GM12878 (cell line): ENCODE measurements around the gene SEMA3D. TPM values are rescaled to one million over a fixed set of nuclear protein-coding genes. Genes with fewer than 3 reads are reported as not detected.

ENCODE experiments used
- ATAC-seq: fragments of 200-7000 bp; cut with Tn5 transposase; 3 replicates; pipeline ENCODE4 v1.9.1; 2020; ENCODE audit warnings: mild to moderate bottlenecking, moderate library complexity
- BruUV-seq: library from RNA; stranded (reverse); fragments of 400-500 nt; replicated peaks from 2 replicates; lab custom pipeline; 2021; lab: Mats Ljungman, UMichigan
- CTCF ChIA-PET: fragments of 300-600 bp; sonication (Branson Sonifier 250); formaldehyde crosslinking; extraction: SDS; loops from one replicate; lab custom pipeline; 2021; ENCODE audit warnings: inconsistent platforms; lab: Yijun Ruan, JAX
- POLR2A ChIA-PET: fragments of 350-600 bp; formaldehyde crosslinking; extraction: SDS; loops from one replicate; lab custom pipeline; 2021; ENCODE audit warnings: inconsistent platforms; lab: Charles Lee
- RAD21 ChIA-PET: fragments of 300-600 bp; sonication (Branson Sonifier 250); formaldehyde crosslinking; loops from one replicate; lab custom pipeline; 2023; ENCODE audit warnings: antibody characterized with exemption; ENCODE audit not compliant: unreplicated experiment; lab: Charles Lee
- SMC1A ChIA-PET: fragments of 300-600 bp; sonication (Branson Sonifier 250); formaldehyde crosslinking; loops from one replicate; lab custom pipeline; 2023; ENCODE audit not compliant: unreplicated experiment, uncharacterized antibody; lab: Charles Lee
- DNase-seq: peaks from one replicate; pipeline ENCODE4 v3.0.0-alpha.2; 2011; ENCODE audit warnings: low read depth, low spot score
- FAIRE-seq: peaks from 3 replicates; lab custom pipeline; 2011; peaks lifted over from hg19 to GRCh38; lab: Jason Lieb, UNC
- H2AFZ ChIP-seq: 2 replicates; pipeline ENCODE4 v1.6.0; 2011; ENCODE audit warnings: low read depth, low read length, control low read depth; ENCODE audit not compliant: control insufficient read depth
- H3K27ac ChIP-seq: 2 replicates; pipeline ENCODE4 v1.5.1; 2011; ENCODE audit warnings: control low read depth; ENCODE audit not compliant: control insufficient read depth, insufficient read depth
- H3K27me3 ChIP-seq, 2 experiments: replicated peaks in 1 of 2; 2 replicates each; pipeline versions ENCODE4 v1.6.0 to v1.6.1; 2011; ENCODE audit warnings: low read length in 1 of 2; ENCODE audit not compliant: control insufficient read depth in 2 of 2, insufficient read depth in 2 of 2
- H3K36me3 ChIP-seq, 2 experiments: 2 replicates each; pipeline ENCODE4 v1.5.1; 2011; ENCODE audit warnings: low read length in 1 of 2; ENCODE audit not compliant: control insufficient read depth in 2 of 2, insufficient read depth in 2 of 2
- H3K4me1 ChIP-seq: 2 replicates; pipeline ENCODE4 v1.6.1; 2011; ENCODE audit warnings: mild to moderate bottlenecking, low read length, moderate library complexity, mixed read lengths; ENCODE audit not compliant: control insufficient read depth, insufficient read depth
- H3K4me2 ChIP-seq: 2 replicates; pipeline ENCODE4 v1.6.0; 2011; ENCODE audit warnings: control low read depth; ENCODE audit not compliant: control insufficient read depth, insufficient read depth
- H3K4me3 ChIP-seq: fragments of 200-600 bp; sonication (generic); 2 replicates; pipeline ENCODE4 v1.5.1; 2016
- H3K79me2 ChIP-seq: 2 replicates; pipeline ENCODE4 v1.6.0; 2011; ENCODE audit warnings: low read length; ENCODE audit not compliant: control insufficient read depth, insufficient read depth
- H3K9ac ChIP-seq: 2 replicates; pipeline ENCODE4 v1.8.0; 2011; ENCODE audit warnings: low read length, control low read depth, mixed read lengths; ENCODE audit not compliant: control insufficient read depth, insufficient read depth
- H3K9me3 ChIP-seq: replicated peaks from 3 replicates; pipeline ENCODE4 v1.5.1; 2011; ENCODE audit warnings: mild to moderate bottlenecking, low read length; ENCODE audit not compliant: control insufficient read depth, insufficient read depth
- H4K20me1 ChIP-seq: 2 replicates; pipeline ENCODE4 v1.6.0; 2011; ENCODE audit not compliant: control insufficient read depth, insufficient read depth
- ATF7 ChIP-seq: fragments of 450-650 bp; IDR thresholded peaks from 2 replicates; pipeline ENCODE4 v1.6.1; 2016; ENCODE audit warnings: low read depth, mild to moderate bottlenecking
- BRCA1 ChIP-seq: IDR thresholded peaks from 2 replicates; pipeline ENCODE4 v1.6.1; 2011; ENCODE audit warnings: low read depth, low read length, improper control_type of control experiment
- CREM ChIP-seq: IDR thresholded peaks from 2 replicates; pipeline ENCODE4 v1.6.1; 2014; ENCODE audit warnings: antibody characterized with exemption, low read depth
- EED ChIP-seq: sonication (generic); IDR thresholded peaks from 2 replicates; pipeline ENCODE4 v1.6.1; 2016; ENCODE audit warnings: antibody characterized with exemption, low read depth
- GATAD2B ChIP-seq: fragments of 450-650 bp; conservative IDR thresholded peaks from 2 replicates; pipeline ENCODE4 v1.6.1; 2017; ENCODE audit warnings: low read depth, mild to moderate bottlenecking, moderate library complexity
- KDM1A ChIP-seq: fragments of 200-600 bp; sonication (generic); IDR thresholded peaks from 2 replicates; pipeline ENCODE4 v1.6.1; 2016; ENCODE audit warnings: borderline replicate concordance
- MEF2A ChIP-seq: IDR thresholded peaks from 2 replicates; pipeline ENCODE4 v1.6.1; 2011; ENCODE audit warnings: low read depth, mild to moderate bottlenecking, low read length, moderate library complexity; ENCODE audit not compliant: insufficient read depth
- MTA2 ChIP-seq: fragments of 450-650 bp; IDR thresholded peaks from 2 replicates; pipeline ENCODE4 v1.6.1; 2016; ENCODE audit warnings: low read depth, mild to moderate bottlenecking, moderate library complexity
- NR2C1 ChIP-seq: fragments of 450-650 bp; IDR thresholded peaks from 2 replicates; pipeline ENCODE4 v1.6.1; 2017; ENCODE audit warnings: antibody characterized with exemption, mild to moderate bottlenecking, moderate library complexity
- NR2C2 ChIP-seq: IDR thresholded peaks from 2 replicates; pipeline ENCODE4 v1.6.1; 2011; ENCODE audit warnings: borderline replicate concordance, low read depth; ENCODE audit not compliant: control insufficient read depth, insufficient read length
- NRF1 ChIP-seq: conservative IDR thresholded peaks from 2 replicates; pipeline ENCODE4 v1.6.1; 2011; ENCODE audit warnings: mild to moderate bottlenecking, low read depth, low read length, improper control_type of control experiment
- SPI1 ChIP-seq: IDR thresholded peaks from 2 replicates; pipeline ENCODE4 v1.6.1; 2011; ENCODE audit warnings: low read depth, mild to moderate bottlenecking, low read length, moderate library complexity, borderline replicate concordance; ENCODE audit not compliant: insufficient read depth
- TCF7 ChIP-seq: IDR thresholded peaks from 2 replicates; pipeline ENCODE4 v1.6.1; 2014; ENCODE audit warnings: antibody characterized with exemption, borderline replicate concordance
- YBX1 ChIP-seq: fragments of 450-650 bp; IDR thresholded peaks from 2 replicates; pipeline ENCODE4 v1.6.1; 2016; ENCODE audit warnings: antibody characterized with exemption
- WGBS: methylation state at CpG from one replicate; pipeline ENCODE4 v1.1.6; 2016; ENCODE audit warnings: low lambda C conversion rate; ENCODE audit not compliant: insufficient replicate concordance, insufficient coverage; ENCODE audit errors: missing lambda C conversion rate; 5-methylcytosine and 5-hydroxymethylcytosine counted together
- in situ Hi-C: fragments of 300-500 bp; cut with MboI; formaldehyde crosslinking; loops from 9 replicates; pipeline ENCODE4 v1.14.3; 2018; ENCODE audit warnings: mixed read lengths
- intact Hi-C: fragments of 100-400 bp; cut with micrococcal nuclease; formaldehyde crosslinking; loops from one replicate; pipeline ENCODE4 v1.14.2; 2022; ENCODE audit not compliant: unreplicated experiment
- polyA plus RNA-seq, 11 experiments: library from polyadenylated mRNA; depleted of rRNA in 4 of 11; unstranded in 6 of 11; stranded (reverse) in 5 of 11; fragments of >200 nt; fragmentation: Nextera tagmentation in 4 of 11; fragmentation: Illumina TruSeq in 1 of 11; extraction: Ambion mirVana in 4 of 11; extraction: Trizol in 1 of 11; gene quantifications; 1 replicate in 1 of 11; 2 replicates in 10 of 11; pipeline versions ENCODE4 v1.2.1 to v1.2.3, GENCODE V29; 2011 to 2016; ENCODE audit warnings: inconsistent platforms in 2 of 11, missing spikeins in 2 of 11, low read depth in 1 of 11
- total RNA-seq, 4 experiments: library from RNA; depleted of rRNA in 3 of 4; stranded (reverse); fragments of >200 nt in 3 of 4; fragmentation: Illumina TruSeq in 1 of 4; extraction: Trizol in 1 of 4; gene quantifications; 2 replicates each; pipeline versions ENCODE4 v1.2.1 to v1.2.3, GENCODE V29; 2013 to 2021
- TF ChIP-seq, protein P1 (sequence below): fragments of 450-650 bp; formaldehyde crosslinking; IDR thresholded peaks from 2 replicates; pipeline ENCODE4 v1.4.0; 2020; ENCODE audit warnings: mild to moderate bottlenecking, moderate library complexity
- TF ChIP-seq, protein P2 (sequence below): fragments of 450-650 bp; IDR thresholded peaks from 2 replicates; pipeline ENCODE4 v1.6.1; 2017; ENCODE audit warnings: borderline replicate concordance
- TF ChIP-seq, protein P3 (sequence below): IDR thresholded peaks from 2 replicates; pipeline ENCODE4 v1.6.1; 2011; ENCODE audit warnings: borderline replicate concordance, low read depth, mild to moderate bottlenecking, moderate library complexity, mixed read lengths, low read length; ENCODE audit not compliant: insufficient read depth; ENCODE audit errors: extremely low read length

The SEMA3D gene
- total and polyA plus RNA-seq, 10 of the 15 experiments (the other 5 are each of a cell fraction or from before 2014, with no cell fraction given) = 0.04 TPM; not detected in 9

DNA sequence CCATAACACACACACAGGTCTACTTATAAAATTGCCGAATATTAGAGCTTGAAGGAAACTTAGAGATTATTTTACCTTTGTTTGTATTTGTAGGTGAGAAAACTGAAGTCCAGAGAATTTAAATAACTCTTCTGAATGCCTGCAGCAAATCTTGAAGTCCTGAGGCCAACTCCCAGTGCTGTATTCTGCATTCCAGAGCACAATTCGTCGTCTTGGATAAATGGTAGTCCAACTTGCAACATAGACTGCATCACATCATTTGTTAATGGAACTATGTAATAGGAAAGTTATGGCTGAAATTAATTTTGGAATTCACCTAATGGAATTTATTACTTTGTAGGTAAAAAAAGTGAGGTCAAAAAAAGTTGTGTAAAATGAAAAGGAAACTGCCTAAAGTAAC is 37.3 kb upstream of the SEMA3D start:
- intact Hi-C loops = loop anchor here (10.0 kb wide), 1 partner anchor 61 kb away; no protein-coding TSS in a partner anchor

DNA sequence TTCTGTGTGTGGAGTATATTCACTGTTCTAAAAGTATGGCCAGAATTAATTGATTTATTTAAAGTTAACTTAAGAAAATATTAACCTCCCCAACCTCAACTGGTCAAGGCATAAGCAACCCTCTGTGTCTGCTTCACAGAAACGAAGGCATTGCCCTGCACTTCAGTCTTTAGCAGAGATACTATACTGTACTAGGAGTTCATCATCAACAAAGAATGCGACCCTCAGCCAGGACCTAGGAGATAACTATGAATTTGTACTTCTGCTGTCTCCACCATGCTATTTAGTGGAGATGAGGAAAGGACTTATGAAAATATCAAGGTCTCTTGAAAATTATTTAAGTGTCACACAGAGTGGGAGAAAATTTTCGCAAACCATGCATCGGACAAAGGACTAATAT is 35.7 kb upstream of the SEMA3D start:
- DNase-seq = no peak
- Histone ChIP-seq H3K4me1 (no peaks in the 10 kb centered on the region), H3K27me3 (no peaks in the 10 kb centered on the region), H3K4me3 (no peak overlapping the region), H4K20me1 (no peaks in the 10 kb centered on the region), H3K79me2 (no peaks in the 10 kb centered on the region), H3K9ac (no peak overlapping the region), H3K27ac (no peak overlapping the region), H3K9me3 (no peaks in the 10 kb centered on the region), H2AFZ (no peak overlapping the region), H3K4me2 (no peak overlapping the region), H3K36me3 (no peaks in the 10 kb centered on the region)
- ChIA-PET RAD21 (no interaction called here), CTCF (no interaction called here), POLR2A (no interaction called here), SMC1A (no interaction called here)
- intact Hi-C loops = loop anchor here (10.0 kb wide), 1 partner anchor 62 kb away; no protein-coding TSS in a partner anchor
- 37% methylated on average over 4 of the region's 4 CpGs for WGBS
- no peak for FAIRE-seq
- in situ Hi-C loops = no loop called here
- BruUV-seq = no TSS peak
- no peak for ATAC-seq
- TF ChIP-seq, protein P1, sequence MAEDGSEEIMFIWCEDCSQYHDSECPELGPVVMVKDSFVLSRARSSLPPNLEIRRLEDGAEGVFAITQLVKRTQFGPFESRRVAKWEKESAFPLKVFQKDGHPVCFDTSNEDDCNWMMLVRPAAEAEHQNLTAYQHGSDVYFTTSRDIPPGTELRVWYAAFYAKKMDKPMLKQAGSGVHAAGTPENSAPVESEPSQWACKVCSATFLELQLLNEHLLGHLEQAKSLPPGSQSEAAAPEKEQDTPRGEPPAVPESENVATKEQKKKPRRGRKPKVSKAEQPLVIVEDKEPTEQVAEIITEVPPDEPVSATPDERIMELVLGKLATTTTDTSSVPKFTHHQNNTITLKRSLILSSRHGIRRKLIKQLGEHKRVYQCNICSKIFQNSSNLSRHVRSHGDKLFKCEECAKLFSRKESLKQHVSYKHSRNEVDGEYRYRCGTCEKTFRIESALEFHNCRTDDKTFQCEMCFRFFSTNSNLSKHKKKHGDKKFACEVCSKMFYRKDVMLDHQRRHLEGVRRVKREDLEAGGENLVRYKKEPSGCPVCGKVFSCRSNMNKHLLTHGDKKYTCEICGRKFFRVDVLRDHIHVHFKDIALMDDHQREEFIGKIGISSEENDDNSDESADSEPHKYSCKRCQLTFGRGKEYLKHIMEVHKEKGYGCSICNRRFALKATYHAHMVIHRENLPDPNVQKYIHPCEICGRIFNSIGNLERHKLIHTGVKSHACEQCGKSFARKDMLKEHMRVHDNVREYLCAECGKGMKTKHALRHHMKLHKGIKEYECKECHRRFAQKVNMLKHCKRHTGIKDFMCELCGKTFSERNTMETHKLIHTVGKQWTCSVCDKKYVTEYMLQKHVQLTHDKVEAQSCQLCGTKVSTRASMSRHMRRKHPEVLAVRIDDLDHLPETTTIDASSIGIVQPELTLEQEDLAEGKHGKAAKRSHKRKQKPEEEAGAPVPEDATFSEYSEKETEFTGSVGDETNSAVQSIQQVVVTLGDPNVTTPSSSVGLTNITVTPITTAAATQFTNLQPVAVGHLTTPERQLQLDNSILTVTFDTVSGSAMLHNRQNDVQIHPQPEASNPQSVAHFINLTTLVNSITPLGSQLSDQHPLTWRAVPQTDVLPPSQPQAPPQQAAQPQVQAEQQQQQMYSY (CRISPR knock-in tag) = no peak
- no peak for TF ChIP-seq KDM1A
- TF ChIP-seq EED = no peak
- TF ChIP-seq, protein P2, sequence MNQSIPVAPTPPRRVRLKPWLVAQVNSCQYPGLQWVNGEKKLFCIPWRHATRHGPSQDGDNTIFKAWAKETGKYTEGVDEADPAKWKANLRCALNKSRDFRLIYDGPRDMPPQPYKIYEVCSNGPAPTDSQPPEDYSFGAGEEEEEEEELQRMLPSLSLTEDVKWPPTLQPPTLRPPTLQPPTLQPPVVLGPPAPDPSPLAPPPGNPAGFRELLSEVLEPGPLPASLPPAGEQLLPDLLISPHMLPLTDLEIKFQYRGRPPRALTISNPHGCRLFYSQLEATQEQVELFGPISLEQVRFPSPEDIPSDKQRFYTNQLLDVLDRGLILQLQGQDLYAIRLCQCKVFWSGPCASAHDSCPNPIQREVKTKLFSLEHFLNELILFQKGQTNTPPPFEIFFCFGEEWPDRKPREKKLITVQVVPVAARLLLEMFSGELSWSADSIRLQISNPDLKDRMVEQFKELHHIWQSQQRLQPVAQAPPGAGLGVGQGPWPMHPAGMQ = no peak
- TF ChIP-seq MEF2A = no peak
- no peak for TF ChIP-seq NRF1

More for the DNA sequence above, 37.3 kb upstream of the SEMA3D start:
- ChIA-PET POLR2A (no interaction called here), CTCF (interaction anchor here (0.7 kb wide), 1 partner anchor 58 kb away, joined by 3 read pairs; no protein-coding TSS in a partner anchor), SMC1A (interaction anchor here (1.1 kb wide), 1 partner anchor 11 kb away, joined by 4 read pairs; no protein-coding TSS in a partner anchor), RAD21 (no interaction called here)
- ATAC-seq (no peak), DNase-seq (no peak), FAIRE-seq (no peak)
- Histone ChIP-seq H3K27me3 (no peaks in the 10 kb centered on the region), H3K9ac (no peak overlapping the region), H3K9me3 (no peaks in the 10 kb centered on the region), H3K27ac (no peak overlapping the region), H3K4me1 (no peaks in the 10 kb centered on the region), H3K36me3 (no peaks in the 10 kb centered on the region), H3K4me3 (no peak overlapping the region), H3K79me2 (no peaks in the 10 kb centered on the region), H2AFZ (no peak overlapping the region), H3K4me2 (no peak overlapping the region), H4K20me1 (no peaks in the 10 kb centered on the region)
- TF ChIP-seq YBX1 (no peak), KDM1A (no peak), TCF7 (no peak), MTA2 (no peak), ATF7 (no peak), NR2C2 (no peak), GATAD2B (no peak), BRCA1 (no peak), SPI1 (no peak), NR2C1 (no peak), CREM (no peak)
- TF ChIP-seq, protein P3, sequence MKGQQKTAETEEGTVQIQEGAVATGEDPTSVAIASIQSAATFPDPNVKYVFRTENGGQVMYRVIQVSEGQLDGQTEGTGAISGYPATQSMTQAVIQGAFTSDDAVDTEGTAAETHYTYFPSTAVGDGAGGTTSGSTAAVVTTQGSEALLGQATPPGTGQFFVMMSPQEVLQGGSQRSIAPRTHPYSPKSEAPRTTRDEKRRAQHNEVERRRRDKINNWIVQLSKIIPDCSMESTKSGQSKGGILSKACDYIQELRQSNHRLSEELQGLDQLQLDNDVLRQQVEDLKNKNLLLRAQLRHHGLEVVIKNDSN = no peak
- BruUV-seq = no TSS peak
- in situ Hi-C loops = no loop called here
- 33% methylated on average over 3 of the region's 3 CpGs for WGBS
